ENCODE measurements around the gene GNG4.
"Not testable (repeated sequence)": the region's sequence is repeated elsewhere in the genome, so short reads cannot be mapped to it uniquely, and the experiment has no call there.

Gene GNG4

DNA sequence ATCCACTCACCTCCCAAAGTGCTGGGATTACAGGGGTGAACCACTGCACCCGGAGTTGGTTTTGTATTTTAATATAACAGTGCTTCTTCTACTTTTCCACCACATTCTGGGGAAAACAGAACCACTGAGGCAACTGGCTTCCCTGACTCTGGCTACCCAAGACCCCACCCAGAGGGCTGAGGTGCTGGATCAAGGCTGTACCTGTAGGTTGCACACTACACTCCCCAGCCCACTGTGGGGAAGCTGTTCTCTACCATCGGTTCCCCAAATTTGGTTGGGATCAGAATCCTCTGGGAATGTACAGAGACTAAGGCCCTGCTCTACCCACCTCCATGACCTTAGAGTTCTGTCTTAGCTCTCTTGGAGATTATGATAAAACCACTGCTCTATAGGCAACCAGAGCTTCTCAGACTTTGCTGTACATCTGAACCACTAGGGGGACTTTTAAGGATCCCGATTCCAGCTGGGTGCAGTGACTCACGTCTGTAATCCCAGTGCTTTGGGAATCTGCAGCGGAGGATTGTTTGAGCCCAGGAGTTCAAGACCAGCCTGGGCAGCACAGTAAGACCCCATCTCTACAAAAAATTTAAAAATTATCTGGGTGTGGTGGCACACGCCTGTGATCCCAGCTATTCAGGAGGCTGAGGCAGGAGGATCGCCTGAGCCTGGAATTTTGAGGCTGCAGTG lies 51.6 kb downstream of the GNG4 start:
- Histone ChIP-seq H3K36me3 (ENCODE audit: control insufficient read depth in 1 of 2, insufficient read depth in 2 of 2, low read length in 2 of 2) (no peaks in the 10 kb centered on the region), H3K4me3 (ENCODE audit: low read depth, low read length) (no peak overlapping the region), H3K14ac (ENCODE audit: low read length) (no peak overlapping the region), H3K4me2 (ENCODE audit: low read length) (no peak overlapping the region), H3K9ac (ENCODE audit: low read length) (no peak overlapping the region), H4K12ac (ENCODE audit: low read depth, low read length) (no peak overlapping the region), H3K9me3 (ENCODE audit: insufficient read depth, low read depth, low read length) (no peaks in the 10 kb centered on the region), H3K23ac (ENCODE audit: low read length) (no peak overlapping the region), H3K27me3 (ENCODE audit: insufficient read depth, low read length) (no peaks in the 10 kb centered on the region), H4K91ac (ENCODE audit: low read depth, low read length) (no peak overlapping the region), H4K8ac (ENCODE audit: low read depth, low read length) (no peak overlapping the region), H3K79me2 (ENCODE audit: control insufficient read depth, insufficient read depth, low read length, poor library complexity) (no peaks in the 10 kb centered on the region), H3K18ac (ENCODE audit: low read length) (no peak overlapping the region), H2BK12ac (ENCODE audit: low read length) (no peak overlapping the region), H2BK5ac (ENCODE audit: low read depth, low read length, poor library complexity) (no peak overlapping the region), H2BK120ac (ENCODE audit: insufficient read depth, low read length, poor library complexity) (no peak overlapping the region), H3K4ac (ENCODE audit: low read depth, low read length) (no peak overlapping the region), H2AFZ (ENCODE audit: insufficient read depth, low read length, poor library complexity) (no peak overlapping the region), H2AK5ac (ENCODE audit: low read length) (no peak overlapping the region), H3K79me1 (ENCODE audit: low read length) (no peaks in the 10 kb centered on the region), H3K4me1 (ENCODE audit: control insufficient read depth in 1 of 2, insufficient read depth in 2 of 2, low read length in 2 of 2) (no peaks in the 10 kb centered on the region), H3K27ac (ENCODE audit: low read depth, low read length) (no peak overlapping the region)
- DNase-seq: peak; percentile 15 to 68
- no CpG with 5 or more reads among the region's 7 CpGs for WGBS (ENCODE audit: extremely low coverage, insufficient coverage, insufficient read length)

DNA sequence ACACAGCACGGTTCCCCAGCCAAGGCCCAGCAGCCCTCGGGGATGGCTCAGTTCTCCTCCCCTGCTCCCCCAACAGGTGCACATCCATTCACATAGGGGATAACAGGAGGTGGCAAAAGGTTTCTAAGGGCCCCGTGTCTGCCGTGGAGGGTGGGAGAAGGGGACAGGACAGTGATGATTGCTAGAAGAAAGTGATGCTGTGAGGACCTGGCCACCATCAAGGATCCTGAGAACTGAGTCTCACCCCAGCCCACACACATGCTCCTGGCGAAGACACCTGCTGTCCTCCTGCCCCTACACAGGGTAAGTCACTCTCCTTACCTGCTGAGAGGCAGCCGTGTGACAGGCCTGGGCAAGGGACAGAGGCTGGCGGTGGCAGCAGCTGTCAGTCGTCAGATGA lies 54.5 kb downstream of the GNG4 start:
- Histone ChIP-seq H4K8ac (ENCODE audit: low read depth, low read length) (no peak overlapping the region), H3K23ac (ENCODE audit: low read length) (no peak overlapping the region), H3K27me3 (ENCODE audit: insufficient read depth, low read length) (no peaks in the 10 kb centered on the region), H3K18ac (ENCODE audit: low read length) (no peak overlapping the region), H3K4me1 (ENCODE audit: control insufficient read depth in 1 of 2, insufficient read depth in 2 of 2, low read length in 2 of 2) (no peaks in the 10 kb centered on the region), H3K14ac (ENCODE audit: low read length) (no peak overlapping the region), H4K12ac (ENCODE audit: low read depth, low read length) (no peak overlapping the region), H2BK5ac (ENCODE audit: low read depth, low read length, poor library complexity) (no peak overlapping the region), H3K36me3 (ENCODE audit: control insufficient read depth in 1 of 2, insufficient read depth in 2 of 2, low read length in 2 of 2) (no peaks in the 10 kb centered on the region), H3K4ac (ENCODE audit: low read depth, low read length) (no peak overlapping the region), H2BK12ac (ENCODE audit: low read length) (no peak overlapping the region), H2AFZ (ENCODE audit: insufficient read depth, low read length, poor library complexity) (no peak overlapping the region), H3K9me3 (ENCODE audit: insufficient read depth, low read depth, low read length) (no peaks in the 10 kb centered on the region), H4K91ac (ENCODE audit: low read depth, low read length) (no peak overlapping the region), H3K79me2 (ENCODE audit: control insufficient read depth, insufficient read depth, low read length, poor library complexity) (no peaks in the 10 kb centered on the region), H3K27ac (ENCODE audit: low read depth, low read length) (no peak overlapping the region), H2BK120ac (ENCODE audit: insufficient read depth, low read length, poor library complexity) (no peak overlapping the region), H3K79me1 (ENCODE audit: low read length) (no peaks in the 10 kb centered on the region), H3K4me3 (ENCODE audit: low read depth, low read length) (no peak overlapping the region), H3K4me2 (ENCODE audit: low read length) (no peak overlapping the region), H2AK5ac (ENCODE audit: low read length) (no peak overlapping the region), H3K9ac (ENCODE audit: low read length) (no peak overlapping the region)
- no peak for DNase-seq
- no CpG with 5 or more reads among the region's 8 CpGs for WGBS (ENCODE audit: extremely low coverage, insufficient coverage, insufficient read length)

DNA sequence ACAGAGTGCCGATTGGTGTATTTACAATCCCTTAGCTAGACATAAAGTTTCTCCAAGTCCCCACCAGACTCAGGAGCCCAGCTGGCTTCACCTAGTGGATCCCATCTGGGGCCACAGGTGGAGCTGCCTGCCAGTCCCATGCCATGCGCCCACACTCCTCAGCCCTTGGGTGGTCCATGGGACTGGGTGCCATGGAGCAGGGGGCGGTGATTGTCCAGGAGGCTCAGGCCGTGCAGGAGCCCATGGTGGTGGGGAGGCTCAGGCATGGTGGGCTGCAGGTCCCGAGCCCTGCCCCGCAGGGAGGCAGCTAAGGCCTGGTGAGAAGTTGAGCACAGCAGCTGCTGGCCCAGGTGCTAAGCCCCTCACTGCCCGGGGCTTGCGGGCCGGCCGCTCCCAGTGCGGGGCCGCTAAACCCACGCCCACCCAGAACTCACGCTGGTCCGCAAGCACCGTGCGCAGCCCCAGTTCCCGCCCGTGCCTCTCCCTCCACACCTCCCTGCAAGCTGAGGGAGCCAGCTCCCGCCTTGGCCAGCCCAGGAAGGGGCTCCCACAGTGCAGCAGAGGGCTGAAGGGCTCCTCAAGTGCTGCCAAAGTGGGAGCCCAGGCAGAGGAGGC lies 55.2 kb downstream of the GNG4 start:
- not testable (repeated sequence) for H3K27ac ChIP-seq (ENCODE audit: low read depth, low read length); H3K9me3 ChIP-seq (ENCODE audit: insufficient read depth, low read depth, low read length); H3K23ac ChIP-seq (ENCODE audit: low read length); H2BK5ac ChIP-seq (ENCODE audit: low read depth, low read length, poor library complexity); H4K12ac ChIP-seq (ENCODE audit: low read depth, low read length); H3K79me1 ChIP-seq (ENCODE audit: low read length); H2AK5ac ChIP-seq (ENCODE audit: low read length); H2BK12ac ChIP-seq (ENCODE audit: low read length); H2BK120ac ChIP-seq (ENCODE audit: insufficient read depth, low read length, poor library complexity); H3K14ac ChIP-seq (ENCODE audit: low read length); H3K4ac ChIP-seq (ENCODE audit: low read depth, low read length); H3K18ac ChIP-seq (ENCODE audit: low read length); H3K4me1 ChIP-seq (ENCODE audit: control insufficient read depth in 1 of 2, insufficient read depth in 2 of 2, low read length in 2 of 2); H3K9ac ChIP-seq (ENCODE audit: low read length); H3K4me3 ChIP-seq (ENCODE audit: low read depth, low read length); H2AFZ ChIP-seq (ENCODE audit: insufficient read depth, low read length, poor library complexity); H3K36me3 ChIP-seq (ENCODE audit: control insufficient read depth in 1 of 2, insufficient read depth in 2 of 2, low read length in 2 of 2); H3K79me2 ChIP-seq (ENCODE audit: control insufficient read depth, insufficient read depth, low read length, poor library complexity); H3K27me3 ChIP-seq (ENCODE audit: insufficient read depth, low read length); H4K91ac ChIP-seq (ENCODE audit: low read depth, low read length); H4K8ac ChIP-seq (ENCODE audit: low read depth, low read length); DNase-seq; H3K4me2 ChIP-seq (ENCODE audit: low read length)
- WGBS (ENCODE audit: extremely low coverage, insufficient coverage, insufficient read length): no CpG with 5 or more reads among the region's 20 CpGs

DNA sequence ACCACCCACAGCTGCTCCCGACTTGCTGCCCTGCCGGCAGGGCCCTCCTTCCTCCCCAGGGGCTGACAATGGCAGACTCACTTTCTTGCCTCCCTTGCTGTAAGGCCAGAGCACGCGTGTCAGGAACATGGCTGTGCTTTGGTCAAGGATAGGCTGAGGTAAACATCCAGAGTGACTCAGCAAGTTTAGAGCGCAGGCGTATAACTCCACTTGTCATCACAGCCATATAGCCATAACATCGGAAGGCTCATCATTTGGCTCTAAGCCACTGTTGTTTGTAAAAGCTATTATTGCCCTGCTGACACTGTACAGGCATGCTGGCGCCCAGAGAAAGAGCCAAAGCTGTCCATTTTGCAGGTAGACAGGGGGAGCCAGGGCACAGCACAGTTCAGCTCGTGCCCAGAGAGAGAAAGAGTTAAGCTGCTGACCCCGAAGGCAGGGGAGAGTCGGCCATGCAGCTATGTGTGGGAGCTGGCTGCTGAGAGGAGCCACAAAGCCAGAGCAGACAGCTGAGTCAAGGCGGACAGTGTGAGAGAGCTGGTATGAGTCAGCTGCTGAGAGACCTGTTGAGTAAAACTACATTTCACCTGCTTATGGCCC lies 60.6 kb downstream of the GNG4 start:
- no peak overlapping the region for H3K27ac ChIP-seq (ENCODE audit: low read depth, low read length)
- H3K4me2 ChIP-seq (ENCODE audit: low read length): no peak overlapping the region
- H4K91ac ChIP-seq (ENCODE audit: low read depth, low read length): no peak overlapping the region
- no peak overlapping the region for H2BK5ac ChIP-seq (ENCODE audit: low read depth, low read length, poor library complexity)
- no peak overlapping the region for H3K9ac ChIP-seq (ENCODE audit: low read length)
- no peak overlapping the region for H4K12ac ChIP-seq (ENCODE audit: low read depth, low read length)
- H2BK12ac ChIP-seq (ENCODE audit: low read length): no peak overlapping the region
- H2BK120ac ChIP-seq (ENCODE audit: insufficient read depth, low read length, poor library complexity): no peak overlapping the region
- H3K18ac ChIP-seq (ENCODE audit: low read length): no peak overlapping the region
- H3K23ac ChIP-seq (ENCODE audit: low read length): no peak overlapping the region
- peaks cover 24% of the 10 kb centered on the region for H3K9me3 ChIP-seq (ENCODE audit: insufficient read depth, low read depth, low read length)
- H3K27me3 ChIP-seq (ENCODE audit: insufficient read depth, low read length): no peaks in the 10 kb centered on the region
- peak in 1 of 2 donors; percentile 37 for DNase-seq
- no peak overlapping the region for H3K4ac ChIP-seq (ENCODE audit: low read depth, low read length)
- WGBS (ENCODE audit: extremely low coverage, insufficient coverage, insufficient read length): no CpG with 5 or more reads among the region's 12 CpGs
- no peaks in the 10 kb centered on the region for H3K4me1 ChIP-seq (ENCODE audit: control insufficient read depth in 1 of 2, insufficient read depth in 2 of 2, low read length in 2 of 2)
- H2AFZ ChIP-seq (ENCODE audit: insufficient read depth, low read length, poor library complexity): no peak overlapping the region
- H4K8ac ChIP-seq (ENCODE audit: low read depth, low read length): no peak overlapping the region
- no peak overlapping the region for H3K4me3 ChIP-seq (ENCODE audit: low read depth, low read length)
- no peak overlapping the region for H3K14ac ChIP-seq (ENCODE audit: low read length)
- no peaks in the 10 kb centered on the region for H3K79me2 ChIP-seq (ENCODE audit: control insufficient read depth, insufficient read depth, low read length, poor library complexity)
- H3K36me3 ChIP-seq (ENCODE audit: control insufficient read depth in 1 of 2, insufficient read depth in 2 of 2, low read length in 2 of 2): no peaks in the 10 kb centered on the region
- H3K79me1 ChIP-seq (ENCODE audit: low read length): no peaks in the 10 kb centered on the region
- no peak overlapping the region for H2AK5ac ChIP-seq (ENCODE audit: low read length)
